PC-3 (cell line): ENCODE data around the gene HECW1. TPM values are rescaled to one million over a fixed set of nuclear protein-coding genes. Genes with fewer than 3 reads are reported as not detected.

Experiments
- ATAC-seq: fragments of 200-7000 bp; cut with Tn5 transposase; 2 replicates; pipeline ENCODE4 v1.9.1; 2020; ENCODE audit warnings: mild to moderate bottlenecking, moderate library complexity
- BruUV-seq: library from RNA; stranded (reverse); fragments of 400-500 nt; replicated peaks from 2 replicates; lab custom pipeline; 2021; lab: Mats Ljungman, UMichigan
- CTCF ChIA-PET: fragments of 300-600 bp; sonication (Branson Sonifier 250); formaldehyde crosslinking; loops from one replicate; lab custom pipeline; 2022; ENCODE audit warnings: antibody characterized with exemption; lab: Charles Lee
- POLR2A ChIA-PET: fragments of 300-600 bp; sonication (Branson Sonifier 250); formaldehyde crosslinking; loops from one replicate; lab custom pipeline; 2022; ENCODE audit warnings: antibody characterized with exemption; ENCODE audit not compliant: unreplicated experiment; lab: Charles Lee
- DNase-seq: peaks from one replicate; pipeline ENCODE4 v3.0.0-alpha.2; 2015
- H2AFZ ChIP-seq: fragments of 300-600 bp; sonication (generic); 2 replicates; pipeline ENCODE4 v1.6.0; 2016; ENCODE audit warnings: antibody characterized with exemption, low read length
- H3F3A ChIP-seq: fragments of 300-600 bp; sonication (generic); one replicate; pipeline ENCODE4 v1.6.0; 2017; ENCODE audit warnings: antibody characterized with exemption, low read length, control low read depth, mild to moderate bottlenecking; ENCODE audit not compliant: unreplicated experiment
- H3K27ac ChIP-seq: fragments of 300-600 bp; sonication (generic); 2 replicates; pipeline ENCODE4 v1.5.1; 2016; ENCODE audit warnings: mild to moderate bottlenecking, low read length
- H3K27me3 ChIP-seq: fragments of 300-600 bp; sonication (generic); 2 replicates; pipeline ENCODE4 v1.6.1; 2016; ENCODE audit warnings: low read length, mixed read lengths
- H3K36me3 ChIP-seq: fragments of 300-600 bp; sonication (generic); 2 replicates; pipeline ENCODE4 v1.6.1; 2016; ENCODE audit warnings: low read depth, mixed run types, low read length, mixed read lengths
- H3K4me1 ChIP-seq: fragments of 300-600 bp; sonication (generic); 2 replicates; pipeline ENCODE4 v1.5.1; 2016; ENCODE audit warnings: low read length; ENCODE audit not compliant: insufficient read depth
- H3K4me2 ChIP-seq: fragments of 300-600 bp; sonication (generic); 2 replicates; pipeline ENCODE4 v1.6.0; 2016; ENCODE audit warnings: low read length
- H3K4me3 ChIP-seq: fragments of 300-600 bp; sonication (generic); 2 replicates; pipeline ENCODE4 v1.5.1; 2016; ENCODE audit warnings: mild to moderate bottlenecking, low read length, mixed read lengths
- H3K79me2 ChIP-seq: fragments of 300-600 bp; sonication (generic); 2 replicates; pipeline ENCODE4 v1.6.1; 2017; ENCODE audit warnings: low read length, mixed read lengths
- H3K9ac ChIP-seq: fragments of 300-600 bp; sonication (generic); 2 replicates; pipeline ENCODE4 v1.6.0; 2016; ENCODE audit warnings: mild to moderate bottlenecking, low read length
- H3K9me2 ChIP-seq: fragments of 300-600 bp; sonication (generic); replicated peaks from 2 replicates; pipeline ENCODE4 v1.6.1; 2016; ENCODE audit warnings: mixed run types, low read length, mixed read lengths
- H3K9me3 ChIP-seq: fragments of 300-600 bp; sonication (generic); 2 replicates; pipeline ENCODE4 v1.6.1; 2016; ENCODE audit warnings: low read length, mixed read lengths
- H4K20me1 ChIP-seq: fragments of 300-600 bp; sonication (generic); 2 replicates; pipeline ENCODE4 v1.6.1; 2016; ENCODE audit warnings: low read length, mixed read lengths
- CTCF ChIP-seq: fragments of 300-600 bp; sonication (generic); conservative IDR thresholded peaks from 2 replicates; pipeline ENCODE4 v1.5.1; 2017; ENCODE audit warnings: antibody characterized with exemption, low read depth, mild to moderate bottlenecking, low read length
- EZH2 ChIP-seq: fragments of 300-600 bp; sonication (generic); IDR thresholded peaks from one replicate; pipeline ENCODE4 v1.6.1; 2017; ENCODE audit warnings: antibody characterized with exemption, mild to moderate bottlenecking, low read length; ENCODE audit not compliant: unreplicated experiment
- EZH2phosphoT487 ChIP-seq: fragments of 300-600 bp; sonication (generic); IDR thresholded peaks from 2 replicates; pipeline ENCODE4 v1.6.1; 2018; ENCODE audit warnings: mild to moderate bottlenecking, antibody characterized with exemption, low read length, borderline replicate concordance
- intact Hi-C: fragments of 100-400 bp; cut with micrococcal nuclease; formaldehyde crosslinking; loops from 2 replicates; pipeline ENCODE4 v1.9.0; 2023
- total RNA-seq: library from RNA; depleted of rRNA; stranded (reverse); fragments of >200 nt; gene quantifications from 2 replicates; pipeline ENCODE4 v1.2.3, GENCODE V29; 2014

HECW1 gene
- total RNA-seq, 1 experiment from 2014 or later, result 3.0 TPM

GRCh38 chr7:43492896-43493295, 380.4 kb downstream of the HECW1 start:
- intact Hi-C loops, result loop anchor here (10.0 kb wide), 1 partner anchor 72 kb away; no protein-coding TSS in a partner anchor
- H3K79me2 ChIP-seq, result no peaks in the 10 kb centered on the region
- ATAC-seq (no peak), DNase-seq (no peak)
- H3F3A ChIP-seq, result no peaks in the 10 kb centered on the region
- H3K4me2 ChIP-seq, result no peak overlapping the region
- no peak overlapping the region for H3K4me3 ChIP-seq
- H3K9me2 ChIP-seq, result no peaks in the 10 kb centered on the region
- no peaks in the 10 kb centered on the region for H3K27me3 ChIP-seq
- no peaks in the 10 kb centered on the region for H3K36me3 ChIP-seq
- H3K27ac ChIP-seq, result no peak overlapping the region
- peaks cover 8% of the 10 kb centered on the region for H3K4me1 ChIP-seq
- TF ChIP-seq EZH2phosphoT487, result no peak
- no peak for TF ChIP-seq CTCF
- TF ChIP-seq EZH2, result no peak
- no TSS peak for BruUV-seq
- ChIA-PET CTCF (no interaction called here), POLR2A (no interaction called here)
- no peak overlapping the region for H3K9ac ChIP-seq
- H4K20me1 ChIP-seq, result no peaks in the 10 kb centered on the region
- no peaks in the 10 kb centered on the region for H3K9me3 ChIP-seq
- no peak overlapping the region for H2AFZ ChIP-seq

GRCh38 chr7:43495572-43495971, 383.1 kb downstream of the HECW1 start:
- no TSS peak for BruUV-seq
- Histone ChIP-seq H3K4me3 (no peak overlapping the region), H4K20me1 (no peaks in the 10 kb centered on the region), H3K4me2 (no peak overlapping the region), H3K9ac (no peak overlapping the region), H3K79me2 (no peaks in the 10 kb centered on the region), H3K9me3 (no peaks in the 10 kb centered on the region), H3K27ac (no peak overlapping the region), H3K4me1 (peaks cover 8% of the 10 kb centered on the region), H2AFZ (no peak overlapping the region), H3K36me3 (no peaks in the 10 kb centered on the region), H3F3A (no peaks in the 10 kb centered on the region), H3K27me3 (no peaks in the 10 kb centered on the region), H3K9me2 (no peaks in the 10 kb centered on the region)
- ATAC-seq (no peak), DNase-seq (no peak)
- intact Hi-C loops, result loop anchor here (10.0 kb wide), 1 partner anchor 69 kb away; no protein-coding TSS in a partner anchor
- CTCF ChIA-PET, result no interaction called here
- POLR2A ChIA-PET, result no interaction called here
- TF ChIP-seq CTCF (no peak), EZH2phosphoT487 (no peak), EZH2 (no peak)

- no peaks in the 10 kb centered on the region for H4K20me1 ChIP-seq
- no peaks in the 10 kb centered on the region for H3K9me2 ChIP-seq
- TF ChIP-seq CTCF (no peak), EZH2 (no peak), EZH2phosphoT487 (no peak)
- no peaks in the 10 kb centered on the region for H3K9me3 ChIP-seq
- no TSS peak for BruUV-seq
- H2AFZ ChIP-seq, result no peak overlapping the region
- ChIA-PET POLR2A (no interaction called here), CTCF (no interaction called here)
- no peaks in the 10 kb centered on the region for H3K79me2 ChIP-seq
- ATAC-seq, result no peak
- no peak overlapping the region for H3K4me2 ChIP-seq
- no peaks in the 10 kb centered on the region for H3K27me3 ChIP-seq
- H3K27ac ChIP-seq, result no peak overlapping the region
- H3K4me3 ChIP-seq, result no peak overlapping the region
- H3K36me3 ChIP-seq, result no peaks in the 10 kb centered on the region
- intact Hi-C loops, result loop anchor here (10.0 kb wide), 1 partner anchor 68 kb away; no protein-coding TSS in a partner anchor
- DNase-seq, result no peak
- H3K4me1 ChIP-seq, result peaks cover 8% of the 10 kb centered on the region
- H3F3A ChIP-seq, result no peaks in the 10 kb centered on the region
- H3K9ac ChIP-seq, result no peak overlapping the region
Observed at GRCh38 chr7:43496596-43496995, 384.1 kb downstream of the HECW1 start.
